Measurements from ENCODE around the gene NEUROD2. TPM values are rescaled to one million over a fixed set of nuclear protein-coding genes. Genes with fewer than 3 reads are reported as not detected.
A peak's percentile ranks its signal among the peaks of the same experiment; 100 is the strongest.

Gene NEUROD2
- total and polyA plus RNA-seq, 2 of the 13 experiments (the other 11 are each of a cell fraction or from before 2014, with no cell fraction given), result not detected

DNA sequence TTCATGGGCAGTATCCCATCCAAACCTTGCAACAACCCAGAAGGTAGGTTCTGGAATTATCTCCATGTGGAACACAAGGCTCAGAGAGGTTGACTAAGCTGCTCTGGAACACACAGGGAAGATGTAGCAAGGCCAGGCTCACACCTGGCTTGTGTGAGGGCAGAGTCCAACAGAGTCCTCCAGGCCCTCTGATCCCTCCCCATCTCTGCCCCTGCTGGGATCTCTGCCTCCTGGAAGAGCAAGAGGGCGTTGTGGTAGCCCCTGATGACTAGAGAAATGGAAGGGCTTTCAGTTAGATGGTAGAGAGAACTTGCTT lies 12.0 kb upstream of the NEUROD2 start:
- BruUV-seq (replicated peaks), result no TSS peak
- POLR2A ChIA-PET, result interaction anchor here (0.6 to 1.3 kb wide), 3 partner anchors 18 to 75 kb away, joined by 3 to 5 read pairs (median 5); no protein-coding TSS in a partner anchor
- Histone ChIP-seq H4K20me1 (ENCODE audit: insufficient read depth, low read length) (no peaks in the 10 kb centered on the region), H3K9me3 (ENCODE audit: low read length) (no peaks in the 10 kb centered on the region), H3K4me3 (replicated peaks in 1 of 3; ENCODE audit: insufficient read depth in 1 of 3, low read depth in 2 of 3, low read length in 3 of 3) (no peak overlapping the region), H3K4me2 (ENCODE audit: low read depth, low read length) (no peak overlapping the region), H3K36me3 (replicated peaks in 1 of 2; ENCODE audit: control insufficient read depth in 1 of 2, insufficient read depth in 2 of 2, low read length in 2 of 2) (no peaks in the 10 kb centered on the region), H2AFZ (ENCODE audit: low read length) (no peak overlapping the region), H3K4me1 (ENCODE audit: insufficient read depth, low read length) (peaks cover 34% of the 10 kb centered on the region), H3K27me3 (ENCODE audit: control insufficient read depth in 1 of 2, insufficient read depth in 2 of 2, low read length in 2 of 2) (peaks cover 5 to 53% of the 10 kb centered on the region in 2 experiments), H3K79me2 (ENCODE audit: insufficient read depth, low read length) (no peaks in the 10 kb centered on the region), H3K9ac (ENCODE audit: insufficient read depth, low read depth, low read length) (no peak overlapping the region), H3K27ac (ENCODE audit: extremely low read length, insufficient read depth, low read length) (no peak overlapping the region)
- intact Hi-C loops (cut with micrococcal nuclease; ENCODE audit: unreplicated experiment), result no loop called here
- WGBS (ENCODE audit: low lambda C conversion rate), result 0% methylated on average over 1 of the region's 1 CpG
- in situ Hi-C loops (cut with HindIII; ENCODE audit: extremely low pct_ligation_motif_present, low pct_unique_long_range_greater_than_20kb), result loop anchor here (5.0 kb wide), 3 partner anchors 53 to 133 kb away; no protein-coding TSS in a partner anchor
- FAIRE-seq (peak; percentile 83), DNase-seq (ENCODE audit: low spot score) (peak; percentile 44), ATAC-seq (peak; percentile 15; the same call in 2 of the 3 replicates)
- CTCF ChIA-PET (ENCODE audit: low intra/inter-chr PET ratio, low total read pairs), result interaction anchor here (1.2 to 4.7 kb wide), 2 partner anchors 51 to 135 kb away, joined by 6 to 136 read pairs; partner anchors contain the start of gene PNMT
- TF ChIP-seq ZNF263 (CRISPR knock-in tag; IDR thresholded peaks at IDR 0.05), result peak; percentile 87
- peak; percentile 99 for TF ChIP-seq ZNF768 (CRISPR knock-in tag; IDR thresholded peaks at IDR 0.05)
- no peak for TF ChIP-seq SAFB2 (CRISPR knock-in tag; IDR thresholded peaks at IDR 0.05; ENCODE audit: borderline replicate concordance, low read depth)
- TF ChIP-seq ZNF546 (CRISPR knock-in tag; conservative IDR thresholded peaks at IDR 0.05), result no peak
- TF ChIP-seq NRL (CRISPR knock-in tag; IDR thresholded peaks at IDR 0.05; ENCODE audit: borderline replicate concordance), result no peak
- peak; percentile 49; the same call in 1 of the 2 replicates for TF ChIP-seq TBX3 (IDR thresholded peaks at IDR 0.05; ENCODE audit: borderline replicate concordance)
- peak; percentile 75 for TF ChIP-seq HNF4A (CRISPR knock-in tag; IDR thresholded peaks at IDR 0.05)
- 0 out of 2 replicates have a peak, but pooled peaks have one; percentile 26 for TF ChIP-seq SP5 (CRISPR knock-in tag; IDR thresholded peaks at IDR 0.05; ENCODE audit: borderline replicate concordance, low read depth)
- TF ChIP-seq ZFP36L2 (CRISPR knock-in tag; IDR thresholded peaks at IDR 0.05), result no peak
- TF ChIP-seq CBX1 (IDR thresholded peaks at IDR 0.05; ENCODE audit: low read depth), result peak; percentile 34
- TF ChIP-seq REPIN1 (CRISPR knock-in tag; IDR thresholded peaks at IDR 0.05; ENCODE audit: borderline replicate concordance, low read depth), result 0 out of 2 replicates have a peak, but pooled peaks have one; percentile 1
- TF ChIP-seq SAP130 (CRISPR knock-in tag; IDR thresholded peaks at IDR 0.05; ENCODE audit: low read depth), result peak; percentile 28; the same call in 1 of the 2 replicates
- TF ChIP-seq NAIF1 (CRISPR knock-in tag; IDR thresholded peaks at IDR 0.05; ENCODE audit: borderline replicate concordance), result no peak
- peak; percentile 80 for TF ChIP-seq RCOR2 (CRISPR knock-in tag; IDR thresholded peaks at IDR 0.05)
- TF ChIP-seq PCBP1 (IDR thresholded peaks at IDR 0.05; ENCODE audit: borderline replicate concordance, low read depth, low read length), result no peak
- TF ChIP-seq ZFP36 (IDR thresholded peaks at IDR 0.05; ENCODE audit: borderline replicate concordance, low read depth, low read length, partially characterized antibody), result peak; percentile 80
- peak; percentile 11; the same call in 1 of the 2 replicates for TF ChIP-seq ZBTB7A (CRISPR knock-in tag; IDR thresholded peaks at IDR 0.05)
- TF ChIP-seq, protein P1, sequence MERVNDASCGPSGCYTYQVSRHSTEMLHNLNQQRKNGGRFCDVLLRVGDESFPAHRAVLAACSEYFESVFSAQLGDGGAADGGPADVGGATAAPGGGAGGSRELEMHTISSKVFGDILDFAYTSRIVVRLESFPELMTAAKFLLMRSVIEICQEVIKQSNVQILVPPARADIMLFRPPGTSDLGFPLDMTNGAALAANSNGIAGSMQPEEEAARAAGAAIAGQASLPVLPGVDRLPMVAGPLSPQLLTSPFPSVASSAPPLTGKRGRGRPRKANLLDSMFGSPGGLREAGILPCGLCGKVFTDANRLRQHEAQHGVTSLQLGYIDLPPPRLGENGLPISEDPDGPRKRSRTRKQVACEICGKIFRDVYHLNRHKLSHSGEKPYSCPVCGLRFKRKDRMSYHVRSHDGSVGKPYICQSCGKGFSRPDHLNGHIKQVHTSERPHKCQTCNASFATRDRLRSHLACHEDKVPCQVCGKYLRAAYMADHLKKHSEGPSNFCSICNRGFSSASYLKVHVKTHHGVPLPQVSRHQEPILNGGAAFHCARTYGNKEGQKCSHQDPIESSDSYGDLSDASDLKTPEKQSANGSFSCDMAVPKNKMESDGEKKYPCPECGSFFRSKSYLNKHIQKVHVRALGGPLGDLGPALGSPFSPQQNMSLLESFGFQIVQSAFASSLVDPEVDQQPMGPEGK (CRISPR knock-in tag; IDR thresholded peaks at IDR 0.05), result peak; percentile 4; the same call in 1 of the 2 replicates
- TF ChIP-seq SATB2 (CRISPR knock-in tag; IDR thresholded peaks at IDR 0.05), result no peak
- TF ChIP-seq, protein P2, sequence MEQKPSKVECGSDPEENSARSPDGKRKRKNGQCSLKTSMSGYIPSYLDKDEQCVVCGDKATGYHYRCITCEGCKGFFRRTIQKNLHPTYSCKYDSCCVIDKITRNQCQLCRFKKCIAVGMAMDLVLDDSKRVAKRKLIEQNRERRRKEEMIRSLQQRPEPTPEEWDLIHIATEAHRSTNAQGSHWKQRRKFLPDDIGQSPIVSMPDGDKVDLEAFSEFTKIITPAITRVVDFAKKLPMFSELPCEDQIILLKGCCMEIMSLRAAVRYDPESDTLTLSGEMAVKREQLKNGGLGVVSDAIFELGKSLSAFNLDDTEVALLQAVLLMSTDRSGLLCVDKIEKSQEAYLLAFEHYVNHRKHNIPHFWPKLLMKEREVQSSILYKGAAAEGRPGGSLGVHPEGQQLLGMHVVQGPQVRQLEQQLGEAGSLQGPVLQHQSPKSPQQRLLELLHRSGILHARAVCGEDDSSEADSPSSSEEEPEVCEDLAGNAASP (CRISPR knock-in tag; IDR thresholded peaks at IDR 0.05; ENCODE audit: borderline replicate concordance), result no peak
- TF ChIP-seq, protein P3, sequence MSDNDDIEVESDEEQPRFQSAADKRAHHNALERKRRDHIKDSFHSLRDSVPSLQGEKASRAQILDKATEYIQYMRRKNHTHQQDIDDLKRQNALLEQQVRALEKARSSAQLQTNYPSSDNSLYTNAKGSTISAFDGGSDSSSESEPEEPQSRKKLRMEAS (IDR thresholded peaks at IDR 0.05), result peak; percentile 52; the same call in 1 of the 2 replicates
- TF ChIP-seq HNF4G (IDR thresholded peaks at IDR 0.05; ENCODE audit: borderline replicate concordance, low read depth, low read length), result peak; percentile 57
- TF ChIP-seq HNF4G (CRISPR knock-in tag; IDR thresholded peaks at IDR 0.05; ENCODE audit: borderline replicate concordance, low read depth), result no peak; the same call in 1 of the 2 replicates
- no peak for TF ChIP-seq ZFY (CRISPR knock-in tag; IDR thresholded peaks at IDR 0.05)

Measured in HepG2 (cell line).